SU-DHL-6 (cell line): ENCODE measurements around the gene ATP23.
A peak's percentile ranks its signal among the peaks of the same experiment; 100 is the strongest.

Experiments used
- H2AFZ ChIP-seq: fragments of 200-600 bp; sonication (generic); 2 replicates; pipeline ENCODE4 v1.6.1; 2014; ENCODE audit warnings: low read depth, mild to moderate bottlenecking, moderate library complexity, mixed read lengths, antibody characterized with exemption, low read length; ENCODE audit not compliant: severe bottlenecking
- H3F3A ChIP-seq: fragments of 200-600 bp; shearing (Covaris generic); 2 replicates; pipeline ENCODE4 v1.6.0; 2016; ENCODE audit warnings: antibody characterized with exemption, mild to moderate bottlenecking; ENCODE audit not compliant: insufficient read depth
- H3K27ac ChIP-seq: fragments of 200-600 bp; sonication (generic); 2 replicates; pipeline ENCODE4 v1.5.1; 2016; ENCODE audit warnings: low read depth, mild to moderate bottlenecking, low read length, moderate library complexity, mixed read lengths
- H3K27me3 ChIP-seq: fragments of 200-600 bp; sonication (generic), shearing (Covaris generic); 2 replicates; pipeline ENCODE4 v1.6.0; 2014; ENCODE audit warnings: mild to moderate bottlenecking, low read length
- H3K36me3 ChIP-seq: fragments of 200-600 bp; sonication (generic); 2 replicates; pipeline ENCODE4 v1.6.1; 2014; ENCODE audit warnings: mild to moderate bottlenecking, low read length, mixed read lengths
- H3K4me2 ChIP-seq: fragments of 300-600, 200-600 bp; shearing (Covaris generic), sonication (generic); 2 replicates; pipeline ENCODE4 v1.6.0; 2014; ENCODE audit warnings: low read length, low read depth, mild to moderate bottlenecking; ENCODE audit not compliant: poor library complexity, severe bottlenecking
- H3K4me3 ChIP-seq: fragments of 200-600 bp; sonication (generic); 2 replicates; pipeline ENCODE4 v1.5.1; 2014; ENCODE audit warnings: antibody characterized with exemption, low read length, mild to moderate bottlenecking, mixed read lengths; ENCODE audit not compliant: insufficient read depth, poor library complexity, severe bottlenecking
- H3K79me2 ChIP-seq: fragments of 200-600 bp; sonication (generic); 2 replicates; pipeline ENCODE4 v1.6.1; 2014; ENCODE audit warnings: mild to moderate bottlenecking, low read length, moderate library complexity; ENCODE audit not compliant: insufficient read depth
- H3K9ac ChIP-seq: fragments of 200-600 bp; sonication (generic); 2 replicates; pipeline ENCODE4 v1.7.0; 2014; ENCODE audit warnings: mild to moderate bottlenecking, low read length
- H3K9me2 ChIP-seq: fragments of 200-600 bp; sonication (generic); replicated peaks from 2 replicates; pipeline ENCODE4 v1.6.1; 2014; ENCODE audit warnings: low read length; ENCODE audit not compliant: insufficient read depth
- H3K9me3 ChIP-seq: fragments of 200-600 bp; sonication (generic); 2 replicates; pipeline ENCODE4 v1.6.1; 2014; ENCODE audit warnings: low read length, mixed read lengths; ENCODE audit not compliant: insufficient read depth
- H4K20me1 ChIP-seq: fragments of 200-600 bp; sonication (generic); 2 replicates; pipeline ENCODE4 v1.6.1; 2014; ENCODE audit warnings: low read depth, mild to moderate bottlenecking, antibody characterized with exemption, low read length, moderate library complexity, mixed read lengths
- CTCF ChIP-seq: fragments of 200-600 bp; sonication (generic); IDR thresholded peaks from one replicate; pipeline ENCODE4 v1.5.1; 2017; ENCODE audit warnings: antibody characterized with exemption, mild to moderate bottlenecking, low read length, moderate library complexity; ENCODE audit not compliant: insufficient read depth, poor library complexity, severe bottlenecking
- EZH2phosphoT487 ChIP-seq: fragments of 200-600 bp; sonication (generic), shearing (Covaris generic); conservative IDR thresholded peaks from 2 replicates; pipeline ENCODE4 v1.6.1; 2018; ENCODE audit warnings: mild to moderate bottlenecking, antibody characterized with exemption, low read length, moderate library complexity, mixed read lengths

The ATP23 gene

GRCh38 chr12:57934819-57935218 lies 6.5 kb upstream of the ATP23 start:
- TF ChIP-seq CTCF (no peak), EZH2phosphoT487 (no peak)
- H2AFZ ChIP-seq = no peak overlapping the region
- no peaks in the 10 kb centered on the region for H3K36me3 ChIP-seq
- H3K9me3 ChIP-seq = no peaks in the 10 kb centered on the region
- no peak overlapping the region for H3K27ac ChIP-seq
- no peaks in the 10 kb centered on the region for H3K27me3 ChIP-seq
- H3K4me3 ChIP-seq = no peak overlapping the region
- H3K9me2 ChIP-seq = no peaks in the 10 kb centered on the region
- peaks cover 4% of the 10 kb centered on the region; the same call in 1 of the 2 replicates for H3F3A ChIP-seq
- peak overlapping the region; percentile 74 for H3K4me2 ChIP-seq
- H4K20me1 ChIP-seq = no peaks in the 10 kb centered on the region
- peak overlapping the region; percentile 56 for H3K9ac ChIP-seq
- H3K79me2 ChIP-seq = no peaks in the 10 kb centered on the region

GRCh38 chr12:57935331-57935730 lies 6.0 kb upstream of the ATP23 start:
- Histone ChIP-seq H3K27ac (peak overlapping the region; percentile 48; the same call in 1 of the 2 replicates), H3K36me3 (no peaks in the 10 kb centered on the region), H3K4me2 (peak overlapping the region; percentile 74), H2AFZ (peak overlapping the region; percentile 37), H4K20me1 (no peaks in the 10 kb centered on the region), H3K9me3 (no peaks in the 10 kb centered on the region), H3F3A (peaks cover 5% of the 10 kb centered on the region; the same call in 1 of the 2 replicates), H3K79me2 (no peaks in the 10 kb centered on the region), H3K9ac (peak overlapping the region; percentile 56), H3K27me3 (no peaks in the 10 kb centered on the region), H3K9me2 (no peaks in the 10 kb centered on the region), H3K4me3 (peak overlapping the region; percentile 71)
- TF ChIP-seq EZH2phosphoT487 = no peak
- TF ChIP-seq CTCF = no peak

GRCh38 chr12:57935839-57936512 lies 5.4 kb upstream of the ATP23 start:
- no peaks in the 10 kb centered on the region for H3K79me2 ChIP-seq
- H3K27me3 ChIP-seq = no peaks in the 10 kb centered on the region
- H3K27ac ChIP-seq = peak overlapping the region; percentile 48
- H2AFZ ChIP-seq = peak overlapping the region; percentile 37
- peaks cover 7% of the 10 kb centered on the region; the same call in 1 of the 2 replicates for H3F3A ChIP-seq
- peak overlapping the region; percentile 74 for H3K4me2 ChIP-seq
- H3K36me3 ChIP-seq = no peaks in the 10 kb centered on the region
- H3K4me3 ChIP-seq = peak overlapping the region; percentile 71
- no peaks in the 10 kb centered on the region for H3K9me3 ChIP-seq
- H3K9ac ChIP-seq = peak overlapping the region; percentile 56
- H4K20me1 ChIP-seq = no peaks in the 10 kb centered on the region
- TF ChIP-seq EZH2phosphoT487 (no peak), CTCF (no peak)
- no peaks in the 10 kb centered on the region for H3K9me2 ChIP-seq
